Parathyroid adenoma (tissue), 2 donors: ENCODE results near the gene PCGF2.
A peak's percentile ranks its signal among the peaks of the same experiment; 100 is the strongest.

Source experiments
- H2AFZ ChIP-seq: fragments of 300-600 bp; sonication (generic); one replicate; pipeline ENCODE4 v1.7.0; 2017; ENCODE audit warnings: antibody characterized with exemption, mild to moderate bottlenecking
- H3K27ac ChIP-seq: fragments of 300-600 bp; sonication (generic); one replicate; pipeline ENCODE4 v1.7.0; 2017
- H3K27me3 ChIP-seq: fragments of 300-600 bp; sonication (generic); one replicate; pipeline ENCODE4 v1.7.0; 2017; ENCODE audit warnings: low read length; ENCODE audit not compliant: control insufficient read depth, insufficient read depth
- H3K36me3 ChIP-seq: fragments of 300-600 bp; sonication (generic); one replicate; pipeline ENCODE4 v1.7.0; 2017; ENCODE audit warnings: low read length; ENCODE audit not compliant: control insufficient read depth, insufficient read depth
- H3K4me1 ChIP-seq: fragments of 300-600 bp; sonication (generic); one replicate; pipeline ENCODE4 v1.7.0; 2017; ENCODE audit warnings: control low read depth
- H3K4me2 ChIP-seq: fragments of 300-600 bp; sonication (generic); one replicate; pipeline ENCODE4 v1.7.0; 2017; ENCODE audit warnings: low read length
- H3K4me3 ChIP-seq: fragments of 300-600 bp; sonication (generic); one replicate; pipeline ENCODE4 v1.7.0; 2017; ENCODE audit warnings: low read depth, low read length
- H3K79me2 ChIP-seq: fragments of 300-600 bp; sonication (generic); one replicate; pipeline ENCODE4 v1.7.0; 2017; ENCODE audit warnings: control low read depth
- H3K9ac ChIP-seq: fragments of 300-600 bp; sonication (generic); one replicate; pipeline ENCODE4 v1.7.0; 2017; ENCODE audit warnings: mild to moderate bottlenecking
- H3K9me3 ChIP-seq: fragments of 300-600 bp; sonication (generic); one replicate; pipeline ENCODE4 v1.7.0; 2017; ENCODE audit warnings: low read length; ENCODE audit not compliant: control insufficient read depth
- TF ChIP-seq, protein P1 (sequence below): fragments of 300-600 bp; sonication (generic); IDR thresholded peaks from one replicate; pipeline ENCODE4 v1.7.0; 2017; ENCODE audit warnings: antibody characterized with exemption, mild to moderate bottlenecking
- donor health status: primary hyperparathyroidism.

Gene PCGF2

DNA sequence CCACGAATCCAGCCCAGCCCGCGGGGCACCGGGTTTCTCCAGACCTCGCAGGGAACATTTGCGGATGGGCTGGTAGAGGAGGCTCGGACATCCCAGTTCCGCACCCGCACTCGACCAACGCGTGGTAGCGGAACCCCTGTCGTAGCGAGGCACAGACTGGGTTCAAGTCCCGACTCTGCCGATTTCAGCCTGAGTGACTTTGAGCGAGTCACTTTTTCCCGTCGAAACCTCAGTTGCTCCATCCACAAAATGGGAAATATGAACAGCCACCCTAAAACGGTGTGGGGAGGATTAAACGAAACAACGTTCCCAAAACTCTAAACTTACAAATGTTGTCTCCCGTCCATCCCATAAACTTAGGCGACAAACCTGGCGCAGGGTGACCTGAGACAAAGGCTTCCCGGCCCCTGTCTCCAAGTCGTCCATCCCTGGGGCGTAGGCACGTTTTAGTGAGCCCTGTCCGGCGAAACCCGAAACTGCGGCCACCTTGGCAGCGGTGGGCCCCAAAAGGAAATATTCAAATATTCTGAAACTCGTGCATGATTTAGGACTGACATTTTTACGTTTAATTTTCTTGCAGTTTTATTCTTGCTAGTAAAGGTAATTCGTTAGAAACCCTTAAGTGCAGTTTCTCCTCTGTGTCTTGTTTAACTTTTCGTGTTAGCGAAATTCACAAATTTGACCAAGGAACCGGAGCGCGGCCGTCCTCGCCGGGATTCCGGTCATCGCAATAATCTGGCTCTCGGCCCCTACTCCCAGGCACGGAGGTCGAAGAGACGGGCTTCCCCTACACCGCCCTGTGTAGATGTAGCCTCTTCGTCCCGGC, 45.0 kb downstream of the PCGF2 start:
- Histone ChIP-seq H3K27ac (peak overlapping the region; percentile 95), H3K4me2 (peak overlapping the region; percentile 94), H3K36me3 (no peaks in the 10 kb centered on the region), H3K9me3 (no peaks in the 10 kb centered on the region), H3K4me1 (peaks cover 23% of the 10 kb centered on the region), H3K27me3 (no peaks in the 10 kb centered on the region), H3K4me3 (peak overlapping the region; percentile 84), H2AFZ (peak overlapping the region; percentile 89), H3K79me2 (no peaks in the 10 kb centered on the region), H3K9ac (no peak overlapping the region)
- TF ChIP-seq, protein P1, sequence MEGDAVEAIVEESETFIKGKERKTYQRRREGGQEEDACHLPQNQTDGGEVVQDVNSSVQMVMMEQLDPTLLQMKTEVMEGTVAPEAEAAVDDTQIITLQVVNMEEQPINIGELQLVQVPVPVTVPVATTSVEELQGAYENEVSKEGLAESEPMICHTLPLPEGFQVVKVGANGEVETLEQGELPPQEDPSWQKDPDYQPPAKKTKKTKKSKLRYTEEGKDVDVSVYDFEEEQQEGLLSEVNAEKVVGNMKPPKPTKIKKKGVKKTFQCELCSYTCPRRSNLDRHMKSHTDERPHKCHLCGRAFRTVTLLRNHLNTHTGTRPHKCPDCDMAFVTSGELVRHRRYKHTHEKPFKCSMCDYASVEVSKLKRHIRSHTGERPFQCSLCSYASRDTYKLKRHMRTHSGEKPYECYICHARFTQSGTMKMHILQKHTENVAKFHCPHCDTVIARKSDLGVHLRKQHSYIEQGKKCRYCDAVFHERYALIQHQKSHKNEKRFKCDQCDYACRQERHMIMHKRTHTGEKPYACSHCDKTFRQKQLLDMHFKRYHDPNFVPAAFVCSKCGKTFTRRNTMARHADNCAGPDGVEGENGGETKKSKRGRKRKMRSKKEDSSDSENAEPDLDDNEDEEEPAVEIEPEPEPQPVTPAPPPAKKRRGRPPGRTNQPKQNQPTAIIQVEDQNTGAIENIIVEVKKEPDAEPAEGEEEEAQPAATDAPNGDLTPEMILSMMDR, result no peak

DNA sequence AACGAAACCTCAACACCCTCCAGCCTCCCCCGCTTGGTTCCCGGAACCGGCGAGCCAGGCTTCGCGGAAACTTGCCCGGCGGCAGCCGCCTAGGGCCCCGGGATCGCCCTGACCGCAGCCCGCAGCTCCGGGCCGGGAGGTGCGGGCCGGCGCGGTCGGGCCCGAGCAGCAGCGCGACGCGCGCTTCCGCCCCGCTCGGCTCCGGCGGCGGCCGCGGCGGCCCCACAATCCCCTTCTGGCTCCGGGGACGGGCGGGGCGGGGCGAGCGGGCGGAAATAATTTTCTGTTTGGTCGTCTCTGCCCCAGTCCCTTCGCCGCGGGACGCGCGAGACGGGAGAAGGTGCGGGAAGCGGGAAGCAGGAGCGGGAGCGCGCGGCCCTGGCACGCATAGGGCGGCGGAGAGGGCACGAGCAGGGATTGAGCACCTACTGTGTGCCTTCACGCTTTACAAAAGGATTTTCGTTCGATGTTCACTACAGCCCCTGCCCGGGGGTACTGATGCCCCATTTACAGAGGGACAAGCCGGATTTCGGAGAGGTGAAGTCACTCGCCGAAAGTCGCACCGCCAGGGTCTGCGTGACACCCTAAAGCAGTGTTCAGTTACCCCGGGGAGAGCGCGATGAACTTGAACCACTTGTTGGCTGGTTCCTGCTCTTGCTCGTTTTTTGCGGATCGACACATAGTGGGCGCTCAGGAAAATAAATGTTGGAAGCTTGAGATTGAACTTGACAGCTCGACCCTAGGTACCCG, 45.8 kb downstream of the PCGF2 start:
- Histone ChIP-seq H3K27me3 (no peaks in the 10 kb centered on the region), H3K9ac (peak overlapping the region; percentile 2), H3K4me3 (peak overlapping the region; percentile 84), H3K9me3 (no peaks in the 10 kb centered on the region), H3K4me1 (peaks cover 24% of the 10 kb centered on the region), H2AFZ (peak overlapping the region; percentile 89), H3K27ac (peak overlapping the region; percentile 95), H3K4me2 (peak overlapping the region; percentile 94), H3K79me2 (no peaks in the 10 kb centered on the region), H3K36me3 (no peaks in the 10 kb centered on the region)
- TF ChIP-seq, protein P1, result no peak

DNA sequence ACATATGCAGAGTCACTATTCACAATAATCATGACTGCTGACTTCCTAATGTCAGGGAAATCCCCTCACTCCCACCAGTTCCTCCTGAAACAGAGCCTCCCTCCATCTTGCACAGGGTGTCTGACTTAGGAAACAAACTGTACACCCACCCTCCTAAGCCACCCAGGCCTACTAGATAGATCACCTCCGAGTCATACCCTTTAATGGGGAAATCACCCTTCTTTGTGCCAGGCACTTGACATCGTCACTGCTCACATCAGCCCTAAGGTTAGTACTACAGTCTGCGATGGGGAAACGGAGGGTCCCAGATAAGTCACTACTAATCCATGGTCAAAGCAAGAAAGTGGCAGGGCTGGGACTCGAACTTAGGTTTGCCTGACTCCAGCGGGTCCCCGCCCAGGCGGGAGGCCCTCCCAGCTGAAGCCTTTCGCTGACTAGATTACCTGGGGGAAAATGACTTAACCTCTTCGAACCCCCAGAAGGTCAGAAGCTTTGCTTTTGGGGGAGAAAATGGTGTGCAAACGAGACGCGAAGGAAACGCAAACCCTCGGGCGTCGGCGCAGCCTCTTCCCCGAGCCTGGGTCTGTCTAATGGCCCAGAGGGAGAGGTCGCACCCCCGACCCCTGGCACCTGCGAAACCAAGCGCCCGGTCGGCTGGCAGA, 46.5 kb downstream of the PCGF2 start:
- H3K36me3 ChIP-seq, result no peaks in the 10 kb centered on the region
- no peaks in the 10 kb centered on the region for H3K27me3 ChIP-seq
- peak overlapping the region; percentile 84 for H3K4me3 ChIP-seq
- TF ChIP-seq, protein P1, result no peak
- H3K9me3 ChIP-seq, result no peaks in the 10 kb centered on the region
- peak overlapping the region; percentile 90 for H3K4me2 ChIP-seq
- H3K79me2 ChIP-seq, result no peaks in the 10 kb centered on the region
- peak overlapping the region; percentile 82 for H2AFZ ChIP-seq
- peak overlapping the region; percentile 95 for H3K27ac ChIP-seq
- H3K4me1 ChIP-seq, result peaks cover 27% of the 10 kb centered on the region
- H3K9ac ChIP-seq, result peak overlapping the region; percentile 2

DNA sequence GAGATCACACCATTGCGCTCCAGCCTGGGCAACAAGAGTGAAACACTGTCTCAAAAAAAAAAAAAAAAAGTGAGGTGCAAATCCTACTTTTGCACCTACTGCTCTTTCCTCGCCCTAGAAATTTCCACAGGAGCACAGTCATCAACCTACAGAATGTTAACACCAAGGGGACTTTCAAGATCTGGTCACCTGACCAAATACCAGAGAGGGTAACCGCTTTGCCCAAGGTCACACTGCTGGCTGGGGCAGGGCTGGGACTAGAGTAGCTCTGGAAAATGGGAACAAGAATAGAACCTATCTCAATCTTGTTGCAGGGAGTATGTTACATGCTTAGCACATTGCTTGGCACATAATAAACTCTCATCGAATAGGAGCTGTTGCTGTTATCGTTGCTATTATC, 49.4 kb downstream of the PCGF2 start:
- Histone ChIP-seq H3K9ac (no peak overlapping the region), H3K4me3 (no peak overlapping the region), H3K27ac (no peak overlapping the region), H3K36me3 (no peaks in the 10 kb centered on the region), H2AFZ (no peak overlapping the region), H3K9me3 (no peaks in the 10 kb centered on the region), H3K27me3 (no peaks in the 10 kb centered on the region), H3K4me2 (no peak overlapping the region), H3K79me2 (no peaks in the 10 kb centered on the region), H3K4me1 (peaks cover 33% of the 10 kb centered on the region)
- TF ChIP-seq, protein P1, result no peak
